ENCODE results near the gene SCUBE1. TPM values are rescaled to one million over a fixed set of nuclear protein-coding genes. Genes with fewer than 3 reads are reported as not detected.
A peak's percentile ranks its signal among the peaks of the same experiment; 100 is the strongest.

Gene SCUBE1
- total RNA-seq, 4 donors from 2014 or later: 0.78 to 3.5 (median 0.95) TPM

- peaks cover 5 to 9% of the 10 kb centered on the region in 2 donors for H3K36me3 ChIP-seq
- intact Hi-C loops (cut with DNase I): no loop called here
- no peak overlapping the region for H3K4me3 ChIP-seq (replicated peaks in 1 of 3)
- no peak for DNase-seq
- peaks cover 14 to 27% of the 10 kb centered on the region in 2 donors for H3K4me1 ChIP-seq
- no peaks in the 10 kb centered on the region for H3K27me3 ChIP-seq
- no peaks in the 10 kb centered on the region for H3K9me3 ChIP-seq
- WGBS, 2 donors: 86 to 90% methylated on average over 19 to 23 of the region's 23 CpGs
- TF ChIP-seq CTCF (IDR thresholded peaks at IDR 0.05): no peak
- TF ChIP-seq POLR2A (IDR thresholded peaks at IDR 0.05): no peak
- H3K27ac ChIP-seq: no peak overlapping the region
Measured at GRCh38 chr22:43166132-43166930, 176.8 kb downstream of the SCUBE1 start.

- Histone ChIP-seq H3K9me3 (no peaks in the 10 kb centered on the region), H3K36me3 (peaks cover 0 to 5% of the 10 kb centered on the region in 2 donors), H3K27me3 (no peaks in the 10 kb centered on the region), H3K27ac (peak overlapping the region; percentile 7 to 18 (median 12)), H3K4me1 (peaks cover 14 to 27% of the 10 kb centered on the region in 2 donors), H3K4me3 (replicated peaks in 1 of 3) (no peak overlapping the region)
- DNase-seq: peak; percentile 72
- intact Hi-C loops (cut with DNase I): no loop called here
- TF ChIP-seq CTCF (IDR thresholded peaks at IDR 0.05): no peak
- no peak for TF ChIP-seq POLR2A (IDR thresholded peaks at IDR 0.05)
- 2 to 18% methylated on average over 10 to 15 of the region's 16 CpGs for WGBS, 2 donors
Measured at GRCh38 chr22:43164636-43165035, 178.5 kb downstream of the SCUBE1 start.

- DNase-seq: no peak
- Histone ChIP-seq H3K36me3 (peaks cover 0 to 5% of the 10 kb centered on the region in 2 donors), H3K27ac (no peak overlapping the region), H3K4me3 (replicated peaks in 1 of 3) (no peak overlapping the region), H3K4me1 (peaks cover 14 to 27% of the 10 kb centered on the region in 2 donors), H3K27me3 (no peaks in the 10 kb centered on the region), H3K9me3 (no peaks in the 10 kb centered on the region)
- TF ChIP-seq CTCF (IDR thresholded peaks at IDR 0.05) (no peak), POLR2A (IDR thresholded peaks at IDR 0.05) (no peak)
- intact Hi-C loops (cut with DNase I): no loop called here
- 89 to 92% methylated on average over 11 to 14 of the region's 18 CpGs for WGBS, 2 donors
Measured at GRCh38 chr22:43163241-43163795, 179.9 kb downstream of the SCUBE1 start.

- Histone ChIP-seq H3K36me3 (peaks cover 0 to 3% of the 10 kb centered on the region in 2 donors), H3K27me3 (no peaks in the 10 kb centered on the region), H3K27ac (no peak overlapping the region), H3K4me1 (peaks cover 14 to 27% of the 10 kb centered on the region in 2 donors), H3K9me3 (no peaks in the 10 kb centered on the region), H3K4me3 (replicated peaks in 1 of 3) (no peak overlapping the region)
- WGBS, 2 donors: 93 to 100% methylated on average over 10 to 17 of the region's 24 CpGs
- intact Hi-C loops (cut with DNase I): no loop called here
- no peak for DNase-seq
- TF ChIP-seq CTCF (IDR thresholded peaks at IDR 0.05) (no peak), POLR2A (IDR thresholded peaks at IDR 0.05) (no peak)
Measured at GRCh38 chr22:43162412-43163150, 180.6 kb downstream of the SCUBE1 start.

All from thyroid gland (tissue), 4 donors.